Sigmoid colon (tissue), 7 donors: Measurements from ENCODE around the gene KCNH8. TPM values are rescaled to one million over a fixed set of nuclear protein-coding genes. Genes with fewer than 3 reads are reported as not detected.
"Not testable (repeated sequence)": the region's sequence is repeated elsewhere in the genome, so short reads cannot be mapped to it uniquely, and the experiment has no call there.

Experiments
- DNase-seq: peaks from one replicate; pipeline ENCODE4 v3.0.0-alpha.2; 2019
- H3K27ac ChIP-seq, 4 donors: fragments of 200-600 bp; sonication (generic); one replicate each; pipeline ENCODE4 v1.5.1; 2016 to 2019; ENCODE audit warnings: mild to moderate bottlenecking in 1 of 4
- H3K27me3 ChIP-seq, 3 donors: fragments of 200-600 bp; sonication (generic); one replicate each; pipeline ENCODE4 v1.5.1; 2019; ENCODE audit warnings: mild to moderate bottlenecking in 1 of 3
- H3K36me3 ChIP-seq, 4 donors: fragments of 200-600 bp; sonication (generic); one replicate each; pipeline ENCODE4 v1.5.1; 2016 to 2019
- H3K4me1 ChIP-seq, 4 donors: fragments of 200-600 bp; sonication (generic); one replicate each; pipeline ENCODE4 v1.5.1; 2017 to 2019
- H3K4me3 ChIP-seq, 4 donors: fragments of 200-600 bp; sonication (generic); one replicate each; pipeline ENCODE4 v1.5.1; 2017 to 2019; ENCODE audit warnings: mild to moderate bottlenecking in 2 of 4, moderate library complexity in 1 of 4
- H3K9me3 ChIP-seq, 4 donors: fragments of 200-600 bp in 3 of 4; sonication (generic) in 3 of 4; one replicate each; pipeline versions ENCODE4 v1.5.1 to v1.6.1; 2013 to 2019
- EP300 ChIP-seq, 4 donors: sonication (generic); formaldehyde crosslinking; IDR thresholded peaks; one replicate each; pipeline ENCODE4 v1.6.1; 2017; ENCODE audit warnings: antibody characterized with exemption in 4 of 4
- POLR2A ChIP-seq, 2 donors: fragments of 450-650 bp; IDR thresholded peaks; one replicate each; pipeline ENCODE4 v1.6.1; 2016; ENCODE audit warnings: antibody characterized with exemption in 2 of 2, mild to moderate bottlenecking in 2 of 2, moderate library complexity in 2 of 2
- POLR2AphosphoS5 ChIP-seq, 4 donors: sonication (generic); formaldehyde crosslinking; IDR thresholded peaks; one replicate each; pipeline ENCODE4 v1.6.1; 2017; ENCODE audit warnings: antibody characterized with exemption in 4 of 4
- WGBS, 2 donors: extraction: QIAGEN DNeasy Blood & Tissue Kit; methylation state at CpG; one replicate each; pipeline ENCODE4 v1.1.7; 2013; 5-methylcytosine and 5-hydroxymethylcytosine counted together
- intact Hi-C: fragments of 100-400 bp; cut with DNase I; formaldehyde crosslinking; loops from one replicate; pipeline ENCODE4 v1.15.1; 2023
- polyA plus RNA-seq, 3 donors: library from polyadenylated mRNA; stranded (reverse); fragments of 200-250 nt; gene quantifications; one replicate each; pipeline ENCODE4 v1.2.3, GENCODE V29; 2013
- total RNA-seq, 4 donors: library from RNA; depleted of rRNA; stranded (reverse); fragments of >200 nt; gene quantifications; one replicate each; pipeline ENCODE4 v1.1.0, GENCODE V29; 2016
- TF ChIP-seq, protein P1 (sequence below), 4 experiments: fragments of 450-650 bp in 3 of 4; fragments of 200-600 bp in 1 of 4; IDR thresholded peaks; one replicate each; pipeline ENCODE4 v1.5.1; 2016 to 2019; ENCODE audit warnings: antibody characterized with exemption in 4 of 4, mild to moderate bottlenecking in 3 of 4, moderate library complexity in 2 of 4
- donor health status: healthy with polysubstance abuse.
- donor health status: Bipolar disorder and iron deficiency.
- donor health status: healthy.

The KCNH8 gene
- 1 to 10 TPM in 1 of 4 donors, under 1 TPM in 3; 0.54 to 1.1 (median 0.74) TPM for total RNA-seq
- under 1 TPM; 0.23 to 0.71 (median 0.60) TPM for polyA plus RNA-seq

DNA sequence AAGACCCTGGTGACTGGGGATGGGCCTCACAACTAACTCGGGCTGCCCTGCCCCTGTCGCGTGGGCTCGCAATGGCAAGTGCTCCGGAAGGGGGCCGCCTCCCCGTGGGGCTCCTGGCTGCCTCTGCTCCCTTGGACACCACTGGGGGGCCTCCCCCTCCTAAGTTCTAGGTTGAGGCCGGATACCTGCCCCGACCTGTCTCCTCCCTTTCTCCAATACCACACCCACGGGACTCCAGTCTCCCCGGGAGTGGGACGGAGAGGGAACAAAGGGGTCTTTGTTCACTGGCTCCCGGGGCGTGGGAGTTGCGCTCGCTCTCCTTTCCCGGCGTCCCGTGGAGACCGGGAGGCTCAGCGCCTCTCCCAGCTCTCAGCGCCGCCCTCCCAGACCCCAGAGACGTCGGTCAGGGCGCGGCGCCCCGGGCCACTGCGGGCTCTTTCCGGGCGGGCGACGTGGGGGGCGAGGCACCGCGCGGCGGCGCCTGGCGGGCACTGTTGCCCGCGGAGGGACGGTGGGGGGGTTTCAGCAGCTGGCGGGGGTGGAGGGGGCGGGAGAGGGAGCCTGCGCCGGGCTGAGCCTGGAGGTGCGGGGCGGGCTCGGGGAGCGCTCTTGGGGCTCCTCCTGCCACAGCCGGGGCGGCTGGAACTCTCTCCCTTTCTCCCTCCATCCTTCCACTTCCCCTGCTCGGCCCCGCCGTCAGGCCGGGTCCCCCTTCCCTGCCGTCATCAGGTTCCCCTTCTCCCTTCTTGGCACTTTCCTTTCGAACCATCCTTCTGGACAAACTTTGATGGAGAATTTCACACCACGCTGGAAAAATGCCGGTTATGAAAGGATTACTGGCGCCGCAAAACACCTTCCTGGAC lies at the start of gene KCNH8:
Gene KCNH8 (plus strand): TSS at position 606 of the 863 bp plus-strand sequence. CDS start 210 bp downstream, at position 816.
- 1% methylated on average over 61 to 64 of the region's 64 CpGs for WGBS, 2 donors
- Histone ChIP-seq H3K36me3 (no peaks in the 10 kb centered on the region), H3K27ac (peak within 1 kb of the TSS; percentile 49 to 65 (median 62)), H3K9me3 (no peaks in the 10 kb centered on the region), H3K4me1 (peaks cover 0 to 30% (median 20%) of the 10 kb centered on the region in 4 donors), H3K27me3 (peaks cover 5 to 16% (median 8%) of the 10 kb centered on the region in 3 donors), H3K4me3 (peak within 1 kb of the TSS; percentile 67 to 74 (median 72))
- no peak for DNase-seq
- no peak for TF ChIP-seq EP300 (IDR thresholded peaks at IDR 0.05)
- TF ChIP-seq, protein P1, sequence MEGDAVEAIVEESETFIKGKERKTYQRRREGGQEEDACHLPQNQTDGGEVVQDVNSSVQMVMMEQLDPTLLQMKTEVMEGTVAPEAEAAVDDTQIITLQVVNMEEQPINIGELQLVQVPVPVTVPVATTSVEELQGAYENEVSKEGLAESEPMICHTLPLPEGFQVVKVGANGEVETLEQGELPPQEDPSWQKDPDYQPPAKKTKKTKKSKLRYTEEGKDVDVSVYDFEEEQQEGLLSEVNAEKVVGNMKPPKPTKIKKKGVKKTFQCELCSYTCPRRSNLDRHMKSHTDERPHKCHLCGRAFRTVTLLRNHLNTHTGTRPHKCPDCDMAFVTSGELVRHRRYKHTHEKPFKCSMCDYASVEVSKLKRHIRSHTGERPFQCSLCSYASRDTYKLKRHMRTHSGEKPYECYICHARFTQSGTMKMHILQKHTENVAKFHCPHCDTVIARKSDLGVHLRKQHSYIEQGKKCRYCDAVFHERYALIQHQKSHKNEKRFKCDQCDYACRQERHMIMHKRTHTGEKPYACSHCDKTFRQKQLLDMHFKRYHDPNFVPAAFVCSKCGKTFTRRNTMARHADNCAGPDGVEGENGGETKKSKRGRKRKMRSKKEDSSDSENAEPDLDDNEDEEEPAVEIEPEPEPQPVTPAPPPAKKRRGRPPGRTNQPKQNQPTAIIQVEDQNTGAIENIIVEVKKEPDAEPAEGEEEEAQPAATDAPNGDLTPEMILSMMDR (IDR thresholded peaks at IDR 0.05), result no peak
- TF ChIP-seq POLR2AphosphoS5 (IDR thresholded peaks at IDR 0.05), result peak in 1 of 4 donors; percentile 19
- TF ChIP-seq POLR2A (IDR thresholded peaks at IDR 0.05), result no peak
- intact Hi-C loops, result no loop called here

DNA sequence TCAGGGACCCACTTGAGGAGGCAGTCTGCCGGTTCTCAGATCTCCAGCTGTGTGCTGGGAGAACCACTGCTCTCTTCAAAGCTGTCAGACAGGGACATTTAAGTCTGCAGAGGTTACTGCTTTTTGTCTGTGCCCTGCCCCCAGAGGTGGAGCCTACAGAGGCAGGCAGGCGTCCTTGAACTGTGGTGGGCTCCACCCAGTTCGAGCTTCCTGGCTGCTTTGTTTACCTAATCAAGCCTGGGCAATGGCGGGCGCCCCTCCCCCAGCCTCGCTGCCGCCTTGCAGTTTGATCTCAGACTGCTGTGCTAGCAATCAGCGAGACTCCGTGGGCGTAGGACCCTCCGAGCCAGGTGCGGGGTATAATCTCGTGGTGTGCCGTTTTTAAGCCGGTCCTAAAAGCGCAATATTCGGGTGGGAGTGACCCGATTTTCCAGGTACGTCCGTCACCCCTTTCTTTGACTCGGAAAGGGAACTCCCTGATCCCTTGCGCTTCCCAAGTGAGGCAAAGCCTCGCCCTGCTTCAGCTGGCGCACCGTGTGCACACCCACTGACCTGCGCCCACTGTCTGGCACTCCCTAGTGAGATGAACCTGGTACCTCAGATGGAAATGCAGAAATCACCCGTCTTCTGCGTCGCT lies 45.5 kb upstream of the KCNH8 start:
- H3K27ac ChIP-seq, DNase-seq, H3K9me3 ChIP-seq, H3K27me3 ChIP-seq, H3K36me3 ChIP-seq, H3K4me1 ChIP-seq, intact Hi-C loops: not testable (repeated sequence)
- 27 to 43% methylated on average over 25 to 26 of the region's 29 CpGs for WGBS, 2 donors
- H3K4me3 ChIP-seq, result peak overlapping the region in 1 of 4 donors; percentile 17

DNA sequence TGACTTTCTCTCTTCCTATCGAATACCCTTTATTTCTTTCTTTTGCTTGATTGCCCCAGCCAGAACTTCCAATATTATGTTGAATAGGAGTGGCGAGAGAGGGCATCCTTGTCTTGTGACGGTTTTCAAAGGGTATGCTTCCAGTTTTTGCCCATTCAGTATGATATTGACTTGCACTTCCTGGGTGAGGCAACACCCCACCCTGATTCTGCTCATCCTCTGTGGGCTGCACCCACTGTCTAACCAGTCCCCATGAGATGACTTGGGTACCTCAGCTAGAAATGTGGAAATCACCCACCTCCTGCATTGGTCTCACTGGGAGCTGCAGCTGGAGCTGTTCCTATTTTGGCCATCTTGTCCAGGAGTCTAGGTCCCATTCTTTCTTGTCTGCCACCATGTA lies 44.8 kb upstream of the KCNH8 start:
- Histone ChIP-seq H3K27ac (no peak overlapping the region), H3K9me3 (no peaks in the 10 kb centered on the region), H3K36me3 (no peaks in the 10 kb centered on the region), H3K4me1 (no peaks in the 10 kb centered on the region), H3K27me3 (no peaks in the 10 kb centered on the region), H3K4me3 (no peak overlapping the region)
- intact Hi-C loops, result no loop called here
- WGBS, 2 donors, result 77 to 83% methylated on average over 3 of the region's 3 CpGs
- TF ChIP-seq EP300 (IDR thresholded peaks at IDR 0.05) (no peak), POLR2A (IDR thresholded peaks at IDR 0.05) (no peak), POLR2AphosphoS5 (IDR thresholded peaks at IDR 0.05) (no peak)
- TF ChIP-seq, protein P1 (IDR thresholded peaks at IDR 0.05), result no peak
- no peak for DNase-seq

DNA sequence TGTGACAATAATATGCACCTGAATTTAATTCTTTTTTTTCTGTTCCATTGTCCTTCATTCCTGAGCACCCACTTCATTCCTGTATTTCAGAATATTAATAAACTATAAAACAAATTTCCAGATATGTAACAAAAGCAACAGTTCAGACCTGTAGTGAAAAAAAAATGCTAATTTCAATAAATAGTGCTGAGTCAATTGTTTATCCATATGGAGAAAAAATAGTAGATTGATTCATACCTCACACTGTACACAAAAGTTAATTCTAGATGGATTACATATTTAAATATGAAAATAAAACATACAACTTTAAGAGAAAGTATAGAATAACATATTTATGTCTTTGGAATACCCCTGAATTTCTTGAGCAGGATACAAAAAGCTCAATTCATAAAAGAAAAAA lies 43.9 kb upstream of the KCNH8 start:
- no peaks in the 10 kb centered on the region for H3K36me3 ChIP-seq
- TF ChIP-seq EP300 (IDR thresholded peaks at IDR 0.05), result no peak
- no peak for TF ChIP-seq POLR2AphosphoS5 (IDR thresholded peaks at IDR 0.05)
- no peak for TF ChIP-seq POLR2A (IDR thresholded peaks at IDR 0.05)
- no peak overlapping the region for H3K4me3 ChIP-seq
- DNase-seq, result no peak
- H3K9me3 ChIP-seq, result no peaks in the 10 kb centered on the region
- no peaks in the 10 kb centered on the region for H3K27me3 ChIP-seq
- H3K27ac ChIP-seq, result no peak overlapping the region
- intact Hi-C loops, result no loop called here
- no peaks in the 10 kb centered on the region for H3K4me1 ChIP-seq

DNA sequence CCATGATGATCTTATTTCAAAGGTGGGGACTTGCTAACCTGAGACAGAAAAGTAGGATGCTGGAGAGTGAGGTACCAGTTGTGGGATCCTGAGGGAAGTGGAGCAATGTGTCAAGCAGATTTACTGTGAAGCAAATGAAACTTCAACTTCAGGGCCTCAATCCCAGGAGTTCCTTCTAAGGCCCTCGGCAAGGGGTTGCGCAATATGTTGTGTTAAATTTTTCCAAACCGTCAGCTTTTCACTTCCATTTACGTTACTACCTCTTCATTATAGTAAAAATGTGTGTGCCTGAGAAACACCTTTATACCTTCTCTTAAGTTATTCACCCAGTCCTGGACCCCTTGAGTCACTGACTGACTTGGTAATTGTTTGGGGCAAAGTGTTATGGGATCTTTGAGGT lies 42.5 kb upstream of the KCNH8 start:
- H3K4me1 ChIP-seq, result no peaks in the 10 kb centered on the region
- H3K27me3 ChIP-seq, result no peaks in the 10 kb centered on the region
- H3K27ac ChIP-seq, result no peak overlapping the region
- no peaks in the 10 kb centered on the region for H3K36me3 ChIP-seq
- H3K9me3 ChIP-seq, result no peaks in the 10 kb centered on the region
- H3K4me3 ChIP-seq, result no peak overlapping the region
- WGBS, 2 donors, result 79 to 87% methylated on average over 4 of the region's 4 CpGs
- intact Hi-C loops, result no loop called here
- DNase-seq, result no peak
- no peak for TF ChIP-seq EP300 (IDR thresholded peaks at IDR 0.05)
- TF ChIP-seq POLR2A (IDR thresholded peaks at IDR 0.05), result no peak
- no peak for TF ChIP-seq POLR2AphosphoS5 (IDR thresholded peaks at IDR 0.05)
- TF ChIP-seq, protein P1 (IDR thresholded peaks at IDR 0.05), result no peak
